PFSK-1 (cell line): ENCODE data around the gene TNFRSF11A.

Experiments used
- FOXP2 ChIP-seq: optimal IDR thresholded peaks from 2 replicates; pipeline ENCODE3; 2011; ENCODE audit warnings: borderline replicate concordance, control low read depth, inconsistent platforms; ENCODE audit not compliant: insufficient read depth; ENCODE audit errors: extremely low read length, extremely low read depth
- POLR2AphosphoS5 ChIP-seq: IDR thresholded peaks from 2 replicates; pipeline ENCODE4 v1.6.1; 2012; ENCODE audit warnings: low read depth, mild to moderate bottlenecking, control low read depth, low read length, moderate library complexity
- SIN3A ChIP-seq: IDR thresholded peaks from 2 replicates; pipeline ENCODE4 v1.6.1; 2012; ENCODE audit warnings: mild to moderate bottlenecking, low read length, moderate library complexity, borderline replicate concordance; ENCODE audit not compliant: insufficient read depth
- TAF1 ChIP-seq: IDR thresholded peaks from 2 replicates; pipeline ENCODE4 v1.6.1; 2012; ENCODE audit warnings: low read length, control low read depth, borderline replicate concordance; ENCODE audit not compliant: insufficient read depth
- TF ChIP-seq, protein P1 (sequence below), 2 experiments: IDR thresholded peaks; 2 replicates each; pipeline versions ENCODE4 v1.6.1 to v1.8.0; 2011 to 2012; ENCODE audit warnings: low read depth in 2 of 2, low read length in 2 of 2, control low read depth in 1 of 2, inconsistent platforms in 1 of 2, mild to moderate bottlenecking in 1 of 2, moderate library complexity in 1 of 2; ENCODE audit not compliant: insufficient read depth in 1 of 2

TNFRSF11A gene

GRCh38 chr18:62407660-62408059, 82.5 kb downstream of the TNFRSF11A start:
- no peak for TF ChIP-seq SIN3A
- TF ChIP-seq, protein P1, sequence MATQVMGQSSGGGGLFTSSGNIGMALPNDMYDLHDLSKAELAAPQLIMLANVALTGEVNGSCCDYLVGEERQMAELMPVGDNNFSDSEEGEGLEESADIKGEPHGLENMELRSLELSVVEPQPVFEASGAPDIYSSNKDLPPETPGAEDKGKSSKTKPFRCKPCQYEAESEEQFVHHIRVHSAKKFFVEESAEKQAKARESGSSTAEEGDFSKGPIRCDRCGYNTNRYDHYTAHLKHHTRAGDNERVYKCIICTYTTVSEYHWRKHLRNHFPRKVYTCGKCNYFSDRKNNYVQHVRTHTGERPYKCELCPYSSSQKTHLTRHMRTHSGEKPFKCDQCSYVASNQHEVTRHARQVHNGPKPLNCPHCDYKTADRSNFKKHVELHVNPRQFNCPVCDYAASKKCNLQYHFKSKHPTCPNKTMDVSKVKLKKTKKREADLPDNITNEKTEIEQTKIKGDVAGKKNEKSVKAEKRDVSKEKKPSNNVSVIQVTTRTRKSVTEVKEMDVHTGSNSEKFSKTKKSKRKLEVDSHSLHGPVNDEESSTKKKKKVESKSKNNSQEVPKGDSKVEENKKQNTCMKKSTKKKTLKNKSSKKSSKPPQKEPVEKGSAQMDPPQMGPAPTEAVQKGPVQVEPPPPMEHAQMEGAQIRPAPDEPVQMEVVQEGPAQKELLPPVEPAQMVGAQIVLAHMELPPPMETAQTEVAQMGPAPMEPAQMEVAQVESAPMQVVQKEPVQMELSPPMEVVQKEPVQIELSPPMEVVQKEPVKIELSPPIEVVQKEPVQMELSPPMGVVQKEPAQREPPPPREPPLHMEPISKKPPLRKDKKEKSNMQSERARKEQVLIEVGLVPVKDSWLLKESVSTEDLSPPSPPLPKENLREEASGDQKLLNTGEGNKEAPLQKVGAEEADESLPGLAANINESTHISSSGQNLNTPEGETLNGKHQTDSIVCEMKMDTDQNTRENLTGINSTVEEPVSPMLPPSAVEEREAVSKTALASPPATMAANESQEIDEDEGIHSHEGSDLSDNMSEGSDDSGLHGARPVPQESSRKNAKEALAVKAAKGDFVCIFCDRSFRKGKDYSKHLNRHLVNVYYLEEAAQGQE (IDR thresholded peaks at IDR 0.05; ENCODE audit: insufficient read depth in 1 of 2, low read depth in 2 of 2, low read length in 2 of 2) = no peak
- no peak for TF ChIP-seq POLR2AphosphoS5
- TF ChIP-seq FOXP2 = no peak
- no peak for TF ChIP-seq TAF1

GRCh38 chr18:62409821-62410220, 84.7 kb downstream of the TNFRSF11A start:
- no peak for TF ChIP-seq POLR2AphosphoS5
- no peak for TF ChIP-seq SIN3A
- no peak for TF ChIP-seq TAF1
- TF ChIP-seq, protein P1 (IDR thresholded peaks at IDR 0.05; ENCODE audit: insufficient read depth in 1 of 2, low read depth in 2 of 2, low read length in 2 of 2) = no peak
- no peak for TF ChIP-seq FOXP2

DNA sequence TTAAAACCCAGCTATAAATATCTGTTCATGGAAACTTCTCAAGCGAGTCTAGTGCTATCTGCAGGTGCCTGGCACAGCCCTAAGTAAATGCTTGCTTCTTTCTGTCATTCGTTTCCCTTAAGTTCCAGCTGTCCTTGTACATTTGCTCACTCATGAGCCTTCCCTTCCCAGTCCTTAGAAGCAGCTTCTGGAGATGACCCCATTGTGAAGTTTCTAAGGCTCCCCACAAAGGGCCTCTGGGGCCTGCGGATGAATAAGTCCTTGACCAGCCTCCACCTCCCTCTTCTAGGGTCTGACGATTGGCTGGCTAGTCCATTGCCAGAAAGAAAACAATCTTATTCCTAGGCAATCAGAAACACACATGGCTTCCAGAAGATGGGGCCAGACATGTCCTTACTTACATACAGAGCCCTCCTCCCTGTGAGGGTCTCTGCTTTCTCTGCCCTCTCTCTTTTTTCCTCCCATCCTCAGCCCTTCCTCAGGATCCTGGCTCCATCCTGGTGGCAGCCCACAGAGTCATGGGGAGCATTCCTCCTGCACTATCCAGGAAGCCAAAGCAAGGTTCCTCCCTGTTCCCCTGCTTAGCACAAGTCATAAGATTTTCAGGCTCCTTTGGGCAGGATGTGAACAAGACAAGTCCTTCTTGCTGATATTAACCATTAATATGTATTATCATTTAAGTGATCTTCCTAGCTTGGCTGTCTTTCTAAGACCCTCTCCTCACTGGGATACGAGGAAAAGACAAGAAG, 87.3 kb downstream of the TNFRSF11A start:
- TF ChIP-seq POLR2AphosphoS5 (no peak), FOXP2 (no peak), TAF1 (no peak), SIN3A (no peak)
- TF ChIP-seq, protein P1 (IDR thresholded peaks at IDR 0.05; ENCODE audit: insufficient read depth in 1 of 2, low read depth in 2 of 2, low read length in 2 of 2) = no peak

DNA sequence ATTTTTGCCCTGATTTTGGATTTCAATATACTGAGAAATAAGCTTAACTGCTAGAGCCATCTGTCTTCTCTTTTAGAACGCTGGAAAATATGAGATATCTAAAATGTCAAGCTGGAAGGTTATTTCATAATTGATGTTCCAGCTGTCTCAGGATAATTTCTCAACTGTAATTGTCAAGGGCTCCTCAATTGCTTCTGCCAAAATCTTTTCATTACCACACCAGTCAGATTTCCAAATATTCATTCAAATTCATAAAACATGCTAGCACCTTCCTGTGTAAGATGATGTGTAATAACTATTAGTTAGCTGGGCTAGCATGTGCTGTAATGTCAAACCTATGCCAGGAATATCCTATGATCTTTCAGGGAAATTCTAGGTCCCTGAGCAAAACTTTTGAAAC, 88.1 kb downstream of the TNFRSF11A start:
- TF ChIP-seq FOXP2 = no peak
- TF ChIP-seq SIN3A = no peak
- no peak for TF ChIP-seq TAF1
- TF ChIP-seq, protein P1 (IDR thresholded peaks at IDR 0.05; ENCODE audit: insufficient read depth in 1 of 2, low read depth in 2 of 2, low read length in 2 of 2) = no peak
- TF ChIP-seq POLR2AphosphoS5 = no peak

GRCh38 chr18:62418258-62418657, 93.1 kb downstream of the TNFRSF11A start:
- TF ChIP-seq POLR2AphosphoS5 = no peak
- TF ChIP-seq, protein P1 (IDR thresholded peaks at IDR 0.05; ENCODE audit: insufficient read depth in 1 of 2, low read depth in 2 of 2, low read length in 2 of 2) = no peak
- no peak for TF ChIP-seq SIN3A
- no peak for TF ChIP-seq TAF1
- no peak for TF ChIP-seq FOXP2
